OCI-LY1 (cell line): Measurements from ENCODE around the gene KRTAP1-1.

Source experiments
- H2AFZ ChIP-seq: fragments of 200-600 bp; sonication (generic), shearing (Covaris generic); 2 replicates; pipeline ENCODE4 v1.6.0; 2014; ENCODE audit warnings: antibody characterized with exemption, mild to moderate bottlenecking, low read length
- H3F3A ChIP-seq: fragments of 200-600 bp; sonication (generic), shearing (Covaris generic); 2 replicates; pipeline ENCODE4 v1.6.0; 2014; ENCODE audit warnings: mild to moderate bottlenecking, antibody characterized with exemption, low read length, moderate library complexity; ENCODE audit not compliant: insufficient read depth
- H3K27ac ChIP-seq: fragments of 200-600 bp; sonication (generic); 2 replicates; pipeline ENCODE4 v1.5.1; 2014; ENCODE audit warnings: low read length, mixed run types, mild to moderate bottlenecking, low read depth; ENCODE audit not compliant: poor library complexity, severe bottlenecking
- H3K27me3 ChIP-seq: fragments of 200-600 bp; sonication (generic); 2 replicates; pipeline ENCODE4 v1.6.0; 2014; ENCODE audit warnings: antibody characterized with exemption, mild to moderate bottlenecking, low read length, moderate library complexity; ENCODE audit not compliant: insufficient read depth
- H3K36me3 ChIP-seq: fragments of 200-600 bp; sonication (generic); 2 replicates; pipeline ENCODE4 v1.6.1; 2014; ENCODE audit warnings: mild to moderate bottlenecking, antibody characterized with exemption, low read length, moderate library complexity, mixed read lengths; ENCODE audit not compliant: insufficient read depth
- H3K4me1 ChIP-seq: fragments of 200-600 bp; sonication (generic); 2 replicates; pipeline ENCODE4 v1.5.1; 2014; ENCODE audit warnings: mild to moderate bottlenecking, low read length, moderate library complexity; ENCODE audit not compliant: insufficient read depth, severe bottlenecking
- H3K4me2 ChIP-seq: fragments of 200-600 bp; sonication (generic), shearing (Covaris generic); 2 replicates; pipeline ENCODE4 v1.6.1; 2014; ENCODE audit warnings: low read length
- H3K4me3 ChIP-seq: fragments of 200-600 bp; sonication (generic); 2 replicates; pipeline ENCODE4 v1.5.1; 2014; ENCODE audit warnings: low read length, low read depth, mild to moderate bottlenecking, mixed read lengths; ENCODE audit not compliant: poor library complexity, severe bottlenecking
- H3K79me2 ChIP-seq: fragments of 200-600 bp; shearing (Covaris generic); 2 replicates; pipeline ENCODE4 v1.6.1; 2016; ENCODE audit warnings: mixed run types, low read length, mixed read lengths; ENCODE audit not compliant: insufficient read depth
- H3K9ac ChIP-seq: fragments of 200-600 bp; sonication (generic), shearing (Covaris generic); 2 replicates; pipeline ENCODE4 v1.6.1; 2014; ENCODE audit warnings: mild to moderate bottlenecking, low read length, mixed read lengths
- H3K9me2 ChIP-seq: fragments of 200-600 bp; sonication (generic), shearing (Covaris generic); 2 replicates; pipeline ENCODE4 v1.6.1; 2014; ENCODE audit warnings: low read depth, mild to moderate bottlenecking, low read length, mixed read lengths
- H3K9me3 ChIP-seq: fragments of 200-600 bp; shearing (Covaris generic); 2 replicates; pipeline ENCODE4 v1.6.1; 2014; ENCODE audit warnings: low read length, mixed read lengths
- H4K20me1 ChIP-seq: fragments of 200-600 bp; sonication (generic), shearing (Covaris generic); 2 replicates; pipeline ENCODE4 v1.6.0; 2016; ENCODE audit warnings: mild to moderate bottlenecking, low read length; ENCODE audit not compliant: insufficient read depth
- CTCF ChIP-seq: fragments of 200-600 bp; sonication (generic), shearing (Covaris generic); IDR thresholded peaks from 2 replicates; pipeline ENCODE4 v1.5.1; 2017; ENCODE audit warnings: mild to moderate bottlenecking, antibody characterized with exemption, low read length, moderate library complexity, mixed read lengths
- EZH2 ChIP-seq: fragments of 200-600 bp; sonication (generic), shearing (Covaris generic); IDR thresholded peaks from 2 replicates; pipeline ENCODE4 v1.8.0; 2017; ENCODE audit warnings: borderline replicate concordance, mixed run types, mild to moderate bottlenecking, antibody characterized with exemption, low read length, moderate library complexity, mixed read lengths

Gene KRTAP1-1

GRCh38 chr17:41020336-41020735 is 20.9 kb downstream of the KRTAP1-1 start:
- Histone ChIP-seq H3K9ac (no peak overlapping the region), H3K27me3 (no peaks in the 10 kb centered on the region), H4K20me1 (no peaks in the 10 kb centered on the region), H3K4me3 (no peak overlapping the region), H3K79me2 (no peaks in the 10 kb centered on the region), H3K9me2 (no peaks in the 10 kb centered on the region), H3K4me2 (no peak overlapping the region), H3K36me3 (no peaks in the 10 kb centered on the region), H3K27ac (no peak overlapping the region), H3F3A (no peaks in the 10 kb centered on the region), H2AFZ (no peak overlapping the region), H3K9me3 (no peaks in the 10 kb centered on the region), H3K4me1 (no peaks in the 10 kb centered on the region)
- no peak for TF ChIP-seq EZH2
- no peak for TF ChIP-seq CTCF

GRCh38 chr17:41019415-41019814 is 21.8 kb downstream of the KRTAP1-1 start:
- Histone ChIP-seq H3K36me3 (no peaks in the 10 kb centered on the region), H3K27me3 (no peaks in the 10 kb centered on the region), H3K9me3 (no peaks in the 10 kb centered on the region), H3K9ac (no peak overlapping the region), H2AFZ (no peak overlapping the region), H3K4me2 (no peak overlapping the region), H3K9me2 (no peaks in the 10 kb centered on the region), H3K79me2 (no peaks in the 10 kb centered on the region), H3K4me3 (no peak overlapping the region), H3K27ac (no peak overlapping the region), H4K20me1 (no peaks in the 10 kb centered on the region), H3K4me1 (no peaks in the 10 kb centered on the region), H3F3A (no peaks in the 10 kb centered on the region)
- TF ChIP-seq EZH2: no peak
- TF ChIP-seq CTCF: no peak

- Histone ChIP-seq H3K9ac (no peak overlapping the region), H3K27me3 (no peaks in the 10 kb centered on the region), H2AFZ (no peak overlapping the region), H3K4me1 (no peaks in the 10 kb centered on the region), H3K27ac (no peak overlapping the region), H3K4me3 (no peak overlapping the region), H3K9me2 (no peaks in the 10 kb centered on the region), H3F3A (no peaks in the 10 kb centered on the region), H3K36me3 (no peaks in the 10 kb centered on the region), H4K20me1 (no peaks in the 10 kb centered on the region), H3K9me3 (no peaks in the 10 kb centered on the region), H3K4me2 (no peak overlapping the region), H3K79me2 (no peaks in the 10 kb centered on the region)
- TF ChIP-seq CTCF (no peak), EZH2 (no peak)
These were observed 22.7 kb downstream of the KRTAP1-1 start for GRCh38 chr17:41018541-41018940.
